Vagina (tissue), 2 donors: ENCODE results near the gene BRD3. TPM values are rescaled to one million over a fixed set of nuclear protein-coding genes. Genes with fewer than 3 reads are reported as not detected.

ENCODE experiments used
- DNase-seq, 2 donors: peaks; one replicate each; pipeline ENCODE4 v3.0.0-alpha.2; 2017; ENCODE audit errors: extremely low spot score in 2 of 2
- H3K27ac ChIP-seq: fragments of 200-600 bp; sonication (generic); one replicate; pipeline ENCODE4 v1.5.1; 2019
- H3K27me3 ChIP-seq: fragments of 200-600 bp; sonication (generic); one replicate; pipeline ENCODE4 v1.5.1; 2019
- H3K36me3 ChIP-seq, 2 donors: fragments of 200-600 bp; sonication (generic); one replicate each; pipeline ENCODE4 v1.5.1; 2017 to 2019
- H3K4me1 ChIP-seq: fragments of 200-600 bp; sonication (generic); one replicate; pipeline ENCODE4 v1.5.1; 2019
- H3K4me3 ChIP-seq, 2 donors: fragments of 200-600 bp; sonication (generic); 1 replicate in 1 of 2; 2 replicates in 1 of 2; pipeline ENCODE4 v1.5.1; 2016 to 2019
- H3K9me3 ChIP-seq: fragments of 200-600 bp; sonication (generic); one replicate; pipeline ENCODE4 v1.5.1; 2019
- POLR2A ChIP-seq, 2 donors: fragments of 450-650 bp; IDR thresholded peaks; one replicate each; pipeline ENCODE4 v1.6.1; 2017; ENCODE audit warnings: antibody characterized with exemption in 2 of 2, mild to moderate bottlenecking in 2 of 2, moderate library complexity in 2 of 2
- POLR2AphosphoS5 ChIP-seq, 2 donors: sonication (generic); formaldehyde crosslinking; IDR thresholded peaks; one replicate each; pipeline ENCODE4 v1.9.0; 2017; ENCODE audit warnings: antibody characterized with exemption in 2 of 2, mild to moderate bottlenecking in 2 of 2, low read depth in 1 of 2; ENCODE audit not compliant: insufficient read depth in 1 of 2
- intact Hi-C: fragments of 100-400 bp; cut with DNase I; formaldehyde crosslinking; loops from one replicate; pipeline ENCODE4 v1.15.1; 2023
- total RNA-seq: library from RNA; depleted of rRNA; stranded (reverse); fragments of >200 nt; gene quantifications from one replicate; pipeline ENCODE4 v1.2.3, GENCODE V29; 2016
- TF ChIP-seq, protein P1 (sequence below), 3 experiments: fragments of 450-650 bp in 2 of 3; fragments of 200-600 bp in 1 of 3; sonication (generic) in 1 of 3; IDR thresholded peaks; one replicate each; pipeline ENCODE4 v1.5.1; 2017 to 2019; ENCODE audit warnings: antibody characterized with exemption in 3 of 3, mild to moderate bottlenecking in 2 of 3, moderate library complexity in 2 of 3

BRD3 gene
- total RNA-seq, 1 donor from 2014 or later, result 20.4 TPM

DNA sequence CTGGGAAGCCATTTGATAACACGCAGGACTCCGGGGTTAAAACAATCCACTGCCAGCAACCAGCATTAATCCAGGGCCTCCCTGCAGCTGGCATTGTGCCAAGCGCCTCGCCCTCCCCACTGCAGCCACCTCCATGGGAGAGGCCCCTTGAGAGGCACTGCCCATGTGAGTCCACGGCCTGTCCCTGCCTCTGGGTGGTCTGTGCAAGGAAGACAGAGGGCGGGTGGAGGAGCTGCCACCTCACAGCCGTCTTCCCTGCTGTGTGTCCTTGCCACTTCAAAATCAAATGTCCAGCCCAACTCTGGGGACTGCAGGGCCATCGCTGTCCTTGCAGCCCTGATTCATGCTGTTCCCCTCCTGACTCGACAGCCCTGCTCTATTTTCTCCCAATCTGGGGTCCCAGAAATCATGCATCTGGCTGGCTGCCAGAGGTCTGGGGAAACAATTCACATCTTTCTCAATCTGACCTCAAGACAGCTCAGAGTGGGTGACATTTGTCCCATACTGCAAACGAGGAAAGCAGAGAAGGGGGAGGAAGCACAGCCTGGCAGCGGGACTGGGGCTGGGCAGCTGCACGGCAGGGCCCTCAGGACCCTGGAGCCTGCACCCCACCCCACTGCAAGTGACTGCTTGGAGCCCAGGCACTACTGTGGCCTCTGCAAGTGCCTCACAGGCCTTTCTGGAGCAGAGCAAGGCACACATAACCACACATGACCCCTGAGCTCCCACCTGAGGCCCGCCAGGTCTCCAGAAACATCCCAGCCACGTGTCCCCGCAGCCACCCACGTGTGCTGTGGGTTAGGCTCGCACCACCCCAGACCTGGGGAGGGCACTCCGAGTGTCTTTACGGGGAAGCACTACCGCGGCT, 26.8 kb downstream of the BRD3 start:
- no peak for DNase-seq
- Histone ChIP-seq H3K4me1 (no peaks in the 10 kb centered on the region), H3K27ac (no peak overlapping the region), H3K4me3 (no peak overlapping the region), H3K27me3 (no peaks in the 10 kb centered on the region), H3K9me3 (peaks cover 3% of the 10 kb centered on the region), H3K36me3 (peaks cover 0 to 83% of the 10 kb centered on the region in 2 donors)
- TF ChIP-seq POLR2AphosphoS5 (IDR thresholded peaks at IDR 0.05; ENCODE audit: insufficient read depth in 1 of 2, low read depth in 1 of 2) (no peak), POLR2A (IDR thresholded peaks at IDR 0.05) (no peak)
- TF ChIP-seq, protein P1, sequence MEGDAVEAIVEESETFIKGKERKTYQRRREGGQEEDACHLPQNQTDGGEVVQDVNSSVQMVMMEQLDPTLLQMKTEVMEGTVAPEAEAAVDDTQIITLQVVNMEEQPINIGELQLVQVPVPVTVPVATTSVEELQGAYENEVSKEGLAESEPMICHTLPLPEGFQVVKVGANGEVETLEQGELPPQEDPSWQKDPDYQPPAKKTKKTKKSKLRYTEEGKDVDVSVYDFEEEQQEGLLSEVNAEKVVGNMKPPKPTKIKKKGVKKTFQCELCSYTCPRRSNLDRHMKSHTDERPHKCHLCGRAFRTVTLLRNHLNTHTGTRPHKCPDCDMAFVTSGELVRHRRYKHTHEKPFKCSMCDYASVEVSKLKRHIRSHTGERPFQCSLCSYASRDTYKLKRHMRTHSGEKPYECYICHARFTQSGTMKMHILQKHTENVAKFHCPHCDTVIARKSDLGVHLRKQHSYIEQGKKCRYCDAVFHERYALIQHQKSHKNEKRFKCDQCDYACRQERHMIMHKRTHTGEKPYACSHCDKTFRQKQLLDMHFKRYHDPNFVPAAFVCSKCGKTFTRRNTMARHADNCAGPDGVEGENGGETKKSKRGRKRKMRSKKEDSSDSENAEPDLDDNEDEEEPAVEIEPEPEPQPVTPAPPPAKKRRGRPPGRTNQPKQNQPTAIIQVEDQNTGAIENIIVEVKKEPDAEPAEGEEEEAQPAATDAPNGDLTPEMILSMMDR (IDR thresholded peaks at IDR 0.05), result no peak
- intact Hi-C loops, result no loop called here

DNA sequence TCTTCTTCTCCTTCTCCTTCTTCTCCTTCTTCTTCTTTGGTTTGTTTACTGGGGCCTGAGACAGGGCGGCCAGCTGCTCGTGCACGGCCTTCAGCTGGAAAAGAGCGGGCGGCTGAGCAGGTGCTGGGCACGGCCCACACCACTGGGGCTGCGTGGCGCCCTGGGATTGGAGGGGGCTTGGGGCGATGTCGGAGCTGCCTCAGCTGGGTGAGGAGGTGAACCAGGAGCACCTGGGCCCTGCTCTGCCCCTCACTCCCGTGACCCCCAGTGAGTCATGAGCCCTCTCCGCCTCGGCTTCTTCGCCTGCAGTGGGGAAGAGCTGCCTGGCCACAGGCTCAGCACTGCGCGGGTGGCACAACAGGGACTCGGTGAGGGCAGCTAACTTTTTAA, 27.7 kb downstream of the BRD3 start:
- Histone ChIP-seq H3K36me3 (peaks cover 0 to 83% of the 10 kb centered on the region in 2 donors), H3K27me3 (no peaks in the 10 kb centered on the region), H3K9me3 (peaks cover 3% of the 10 kb centered on the region), H3K4me1 (no peaks in the 10 kb centered on the region), H3K4me3 (no peak overlapping the region), H3K27ac (no peak overlapping the region)
- TF ChIP-seq POLR2AphosphoS5 (IDR thresholded peaks at IDR 0.05; ENCODE audit: insufficient read depth in 1 of 2, low read depth in 1 of 2) (no peak), POLR2A (IDR thresholded peaks at IDR 0.05) (no peak)
- TF ChIP-seq, protein P1 (IDR thresholded peaks at IDR 0.05), result no peak
- intact Hi-C loops, result no loop called here
- DNase-seq, result no peak

DNA sequence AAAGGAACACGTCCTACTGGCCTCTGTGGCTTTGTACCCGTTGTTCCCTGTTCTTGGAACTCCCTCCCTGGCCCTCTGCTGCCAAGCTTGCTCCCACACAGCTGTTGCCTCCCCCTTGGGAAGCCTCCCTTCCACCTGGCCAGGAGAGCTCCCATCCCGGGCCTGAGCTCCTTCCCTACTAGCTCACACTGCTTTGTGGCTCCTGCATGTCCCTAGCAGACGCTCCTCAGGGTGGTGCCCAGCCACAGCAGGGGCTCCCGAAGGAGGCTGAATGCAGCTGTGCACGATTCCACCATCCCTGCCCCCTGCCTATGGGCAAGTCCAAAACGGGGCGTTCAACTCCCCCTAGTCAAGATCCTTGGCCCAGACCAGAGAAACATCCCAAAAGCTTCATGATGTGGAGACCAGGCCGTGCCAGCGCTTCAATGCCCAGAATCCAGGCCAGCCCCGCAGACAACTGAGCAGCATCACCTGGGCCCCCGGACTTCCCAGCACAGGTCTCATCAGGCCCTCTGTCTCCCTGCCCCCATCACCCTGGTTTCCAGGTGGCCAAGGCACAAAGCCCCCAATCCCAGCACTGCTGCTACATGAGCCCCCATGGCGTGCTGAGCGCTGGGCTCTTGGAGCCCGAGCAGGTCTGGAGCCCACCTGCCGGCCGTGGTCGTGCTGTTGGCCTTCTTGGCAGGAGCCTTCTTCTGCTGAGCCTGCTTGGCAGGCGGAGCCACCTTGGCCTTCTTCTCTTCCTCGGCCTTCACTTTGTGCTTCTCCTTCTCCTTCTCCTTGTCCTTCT, 28.2 kb downstream of the BRD3 start:
- DNase-seq, result no peak
- Histone ChIP-seq H3K4me1 (no peaks in the 10 kb centered on the region), H3K9me3 (peaks cover 3% of the 10 kb centered on the region), H3K27ac (no peak overlapping the region), H3K27me3 (no peaks in the 10 kb centered on the region), H3K36me3 (peaks cover 0 to 83% of the 10 kb centered on the region in 2 donors), H3K4me3 (no peak overlapping the region)
- intact Hi-C loops, result no loop called here
- TF ChIP-seq, protein P1 (IDR thresholded peaks at IDR 0.05), result no peak
- TF ChIP-seq POLR2AphosphoS5 (IDR thresholded peaks at IDR 0.05; ENCODE audit: insufficient read depth in 1 of 2, low read depth in 1 of 2) (no peak), POLR2A (IDR thresholded peaks at IDR 0.05) (no peak)

DNA sequence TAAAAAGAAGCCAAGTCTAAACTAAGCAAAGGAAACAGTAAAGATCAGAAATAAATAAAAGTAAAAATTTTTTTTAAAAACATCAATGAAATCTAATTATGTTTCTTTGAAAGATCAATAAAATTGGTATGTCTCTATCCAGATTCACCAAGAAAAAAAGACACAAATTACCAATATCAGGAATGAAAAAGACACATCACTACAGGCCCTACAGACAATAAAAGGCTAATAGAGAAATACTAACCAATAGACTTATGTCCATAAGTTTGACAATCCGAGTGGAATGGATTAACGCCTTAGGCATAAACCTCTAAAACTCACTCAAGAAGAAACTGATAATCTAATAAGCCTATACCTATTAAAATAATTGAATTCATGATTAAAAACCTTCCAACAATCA, 30.2 kb downstream of the BRD3 start:
- H3K36me3 ChIP-seq, result peaks cover 0 to 86% of the 10 kb centered on the region in 2 donors
- H3K27me3 ChIP-seq, result no peaks in the 10 kb centered on the region
- TF ChIP-seq, protein P1 (IDR thresholded peaks at IDR 0.05), result no peak
- H3K4me3 ChIP-seq, result no peak overlapping the region
- intact Hi-C loops, result no loop called here
- no peak for DNase-seq
- no peaks in the 10 kb centered on the region for H3K4me1 ChIP-seq
- H3K9me3 ChIP-seq, result peaks cover 3% of the 10 kb centered on the region
- no peak overlapping the region for H3K27ac ChIP-seq
